Liver (tissue), 9 donors: ENCODE results near the gene HDDC3. TPM values are rescaled to one million over a fixed set of nuclear protein-coding genes. Genes with fewer than 3 reads are reported as not detected.

Source experiments
- DNase-seq: peaks from one replicate; pipeline ENCODE4 v3.0.0-alpha.2; 2017; ENCODE audit warnings: low spot score
- H3K27ac ChIP-seq, 2 donors: one replicate each; pipeline ENCODE4 v1.7.0; 2013; ENCODE audit warnings: inconsistent platforms in 2 of 2, low read length in 2 of 2, control low read depth in 1 of 2, low read depth in 1 of 2, mild to moderate bottlenecking in 1 of 2
- H3K27me3 ChIP-seq, 4 donors: one replicate each; pipeline versions ENCODE4 v1.6.1 to v1.7.0; 2013; ENCODE audit warnings: low read length in 3 of 4, inconsistent platforms in 1 of 4, mild to moderate bottlenecking in 1 of 4, moderate library complexity in 1 of 4; ENCODE audit not compliant: control insufficient read depth in 4 of 4, insufficient read depth in 4 of 4
- H3K36me3 ChIP-seq, 4 donors: one replicate each; pipeline versions ENCODE4 v1.6.1 to v1.7.0; 2013; ENCODE audit warnings: low read length in 3 of 4, mild to moderate bottlenecking in 3 of 4, low read depth in 1 of 4, moderate library complexity in 1 of 4; ENCODE audit not compliant: control insufficient read depth in 4 of 4, insufficient read depth in 3 of 4
- H3K4me1 ChIP-seq, 4 donors: one replicate each; pipeline versions ENCODE4 v1.6.1 to v1.7.0; 2013; ENCODE audit warnings: low read length in 3 of 4, mild to moderate bottlenecking in 3 of 4, moderate library complexity in 1 of 4; ENCODE audit not compliant: control insufficient read depth in 4 of 4, insufficient read depth in 4 of 4
- H3K4me3 ChIP-seq, 3 donors: one replicate each; pipeline versions ENCODE4 v1.6.1 to v1.7.0; 2013; ENCODE audit warnings: low read length in 3 of 3, control low read depth in 1 of 3, low read depth in 1 of 3, mild to moderate bottlenecking in 1 of 3
- H3K9ac ChIP-seq, 2 donors: one replicate each; pipeline ENCODE4 v1.7.0; 2013; ENCODE audit warnings: low read length in 2 of 2, mild to moderate bottlenecking in 2 of 2, moderate library complexity in 2 of 2, control low read depth in 1 of 2, low read depth in 1 of 2
- H3K9me3 ChIP-seq, 4 donors: one replicate each; pipeline versions ENCODE4 v1.6.1 to v1.7.0; 2013; ENCODE audit warnings: low read length in 3 of 4; ENCODE audit not compliant: control insufficient read depth in 4 of 4
- CTCF ChIP-seq: fragments of 150-350 bp; IDR thresholded peaks from 2 replicates; pipeline ENCODE4 v1.5.1; 2017; ENCODE audit warnings: improper control_type of control experiment, low read depth, low read length; ENCODE audit not compliant: missing input control
- EGR1 ChIP-seq, 2 donors: IDR thresholded peaks; 2 replicates each; pipeline ENCODE4 v1.6.1; 2016 to 2018; ENCODE audit warnings: antibody characterized with exemption in 2 of 2, low read depth in 2 of 2
- FOXA1 ChIP-seq: IDR thresholded peaks from 2 replicates; pipeline ENCODE4 v1.6.1; 2016; ENCODE audit warnings: antibody characterized with exemption
- GABPA ChIP-seq, 2 donors: IDR thresholded peaks in 1 of 2; conservative IDR thresholded peaks in 1 of 2; 2 replicates each; pipeline ENCODE4 v1.6.1; 2016; ENCODE audit warnings: antibody characterized with exemption in 2 of 2, mild to moderate bottlenecking in 1 of 2, moderate library complexity in 1 of 2
- HNF4A ChIP-seq, 2 donors: conservative IDR thresholded peaks; 2 replicates each; pipeline ENCODE4 v1.6.1; 2016; ENCODE audit warnings: antibody characterized with exemption in 2 of 2, mild to moderate bottlenecking in 2 of 2
- HNF4G ChIP-seq: IDR thresholded peaks from 2 replicates; pipeline ENCODE4 v1.6.1; 2016; ENCODE audit warnings: antibody characterized with exemption
- JUND ChIP-seq, 2 donors: IDR thresholded peaks; 2 replicates each; pipeline ENCODE4 v1.6.1; 2016; ENCODE audit warnings: antibody characterized with exemption in 2 of 2
- NR2F2 ChIP-seq: IDR thresholded peaks from 2 replicates; pipeline ENCODE4 v1.6.1; 2016; ENCODE audit warnings: antibody characterized with exemption
- RAD21 ChIP-seq, 2 donors: IDR thresholded peaks; 2 replicates each; pipeline ENCODE4 v1.6.1; 2016; ENCODE audit warnings: antibody characterized with exemption in 2 of 2, mild to moderate bottlenecking in 2 of 2
- REST ChIP-seq: IDR thresholded peaks from 2 replicates; pipeline ENCODE4 v1.6.1; 2016; ENCODE audit warnings: antibody characterized with exemption, mild to moderate bottlenecking
- RXRA ChIP-seq, 2 donors: IDR thresholded peaks; 2 replicates each; pipeline ENCODE4 v1.6.1; 2017 to 2018; ENCODE audit warnings: antibody characterized with exemption in 2 of 2, mild to moderate bottlenecking in 1 of 2
- SP1 ChIP-seq: IDR thresholded peaks from 2 replicates; pipeline ENCODE4 v1.6.1; 2018; ENCODE audit warnings: antibody characterized with exemption, mild to moderate bottlenecking
- TAF1 ChIP-seq: conservative IDR thresholded peaks from 2 replicates; pipeline ENCODE4 v1.6.1; 2016; ENCODE audit warnings: antibody characterized with exemption, mild to moderate bottlenecking
- ZBTB33 ChIP-seq: IDR thresholded peaks from 2 replicates; pipeline ENCODE4 v1.6.1; 2016; ENCODE audit warnings: antibody characterized with exemption
- WGBS: extraction: QIAGEN DNeasy Blood & Tissue Kit; methylation state at CpG from one replicate; pipeline ENCODE4 v1.1.7; 2013; 5-methylcytosine and 5-hydroxymethylcytosine counted together
- polyA plus RNA-seq, 2 donors: library from polyadenylated mRNA; stranded (reverse) in 1 of 2; unstranded in 1 of 2; fragments of 200-250 nt in 1 of 2; fragments of >200 nt in 1 of 2; fragmentation: Nextera tagmentation in 1 of 2; extraction: Ambion mirVana in 1 of 2; gene quantifications; one replicate each; pipeline versions ENCODE4 v1.2.1 to v1.2.3, GENCODE V29; 2013 to 2015
- total RNA-seq, 2 donors: library from RNA; depleted of rRNA; stranded (reverse); fragments of >200 nt; gene quantifications; one replicate each; pipeline ENCODE4 v1.2.3, GENCODE V29; 2014
- donor health status: healthy.
- donor health status: healthy.
- donor health status: healthy.
- donor health status: healthy.
- donor health status: healthy.

HDDC3 gene
- total and polyA plus RNA-seq, 4 donors = 12.5 to 15.4 (median 14.1) TPM

GRCh38 chr15:90966262-90966661, 33.9 kb upstream of the HDDC3 start (continued):
- TF ChIP-seq REST (no peak), SP1 (no peak), HNF4A (conservative IDR thresholded peaks at IDR 0.05) (no peak), RXRA (IDR thresholded peaks at IDR 0.05) (no peak), EGR1 (IDR thresholded peaks at IDR 0.05; ENCODE audit: low read depth in 2 of 2) (no peak), GABPA (IDR thresholded peaks at IDR 0.05 in 1 of 2, conservative IDR thresholded peaks at IDR 0.05 in 1 of 2) (no peak)

- H3K27me3 ChIP-seq = no peaks in the 10 kb centered on the region
- peaks cover 0 to 8% (median 0%) of the 10 kb centered on the region in 4 donors for H3K4me1 ChIP-seq
- no peak overlapping the region for H3K4me3 ChIP-seq
- H3K36me3 ChIP-seq = peaks cover 2 to 30% (median 10%) of the 10 kb centered on the region in 4 donors
- no peak overlapping the region for H3K9ac ChIP-seq
- H3K9me3 ChIP-seq = no peaks in the 10 kb centered on the region
- DNase-seq = no peak
- TF ChIP-seq ZBTB33 (no peak), RXRA (IDR thresholded peaks at IDR 0.05) (no peak)
- 92% methylated on average over 4 of the region's 4 CpGs for WGBS
- H3K27ac ChIP-seq = no peak overlapping the region
These were observed 29.7 kb upstream of the HDDC3 start for GRCh38 chr15:90962021-90962420.

- H3K27me3 ChIP-seq = no peaks in the 10 kb centered on the region
- H3K9me3 ChIP-seq = no peaks in the 10 kb centered on the region
- H3K9ac ChIP-seq = no peak overlapping the region
- DNase-seq = no peak
- H3K4me3 ChIP-seq = no peak overlapping the region
- peaks cover 2 to 27% (median 9%) of the 10 kb centered on the region in 4 donors for H3K36me3 ChIP-seq
- H3K27ac ChIP-seq = no peak overlapping the region
- peaks cover 7 to 19% (median 9%) of the 10 kb centered on the region in 4 donors for H3K4me1 ChIP-seq
- whole genome bisulfite sequencing = 89% methylated on average over 20 of the region's 20 CpGs
- TF ChIP-seq JUND (IDR thresholded peaks at IDR 0.05) (no peak), HNF4A (conservative IDR thresholded peaks at IDR 0.05) (no peak), TAF1 (no peak), RXRA (IDR thresholded peaks at IDR 0.05) (no peak), FOXA1 (no peak), HNF4G (no peak), RAD21 (IDR thresholded peaks at IDR 0.05) (no peak), SP1 (no peak), GABPA (IDR thresholded peaks at IDR 0.05 in 1 of 2, conservative IDR thresholded peaks at IDR 0.05 in 1 of 2) (no peak), ZBTB33 (no peak), EGR1 (IDR thresholded peaks at IDR 0.05; ENCODE audit: low read depth in 2 of 2) (no peak), NR2F2 (no peak), REST (no peak), CTCF (no peak)
These were observed 28.1 kb upstream of the HDDC3 start for GRCh38 chr15:90960298-90961091.
